Inflammatory macrophage treated with lipopolysaccharide for 1 hour (primary cell): ENCODE data around the gene TFF3.
A peak's percentile ranks its signal among the peaks of the same experiment; 100 is the strongest.

ENCODE experiments used
- DNase-seq, 2 donors: peaks; one replicate each; pipeline ENCODE4 v3.0.0-alpha.2; 2020 to 2022

TFF3 gene

DNA sequence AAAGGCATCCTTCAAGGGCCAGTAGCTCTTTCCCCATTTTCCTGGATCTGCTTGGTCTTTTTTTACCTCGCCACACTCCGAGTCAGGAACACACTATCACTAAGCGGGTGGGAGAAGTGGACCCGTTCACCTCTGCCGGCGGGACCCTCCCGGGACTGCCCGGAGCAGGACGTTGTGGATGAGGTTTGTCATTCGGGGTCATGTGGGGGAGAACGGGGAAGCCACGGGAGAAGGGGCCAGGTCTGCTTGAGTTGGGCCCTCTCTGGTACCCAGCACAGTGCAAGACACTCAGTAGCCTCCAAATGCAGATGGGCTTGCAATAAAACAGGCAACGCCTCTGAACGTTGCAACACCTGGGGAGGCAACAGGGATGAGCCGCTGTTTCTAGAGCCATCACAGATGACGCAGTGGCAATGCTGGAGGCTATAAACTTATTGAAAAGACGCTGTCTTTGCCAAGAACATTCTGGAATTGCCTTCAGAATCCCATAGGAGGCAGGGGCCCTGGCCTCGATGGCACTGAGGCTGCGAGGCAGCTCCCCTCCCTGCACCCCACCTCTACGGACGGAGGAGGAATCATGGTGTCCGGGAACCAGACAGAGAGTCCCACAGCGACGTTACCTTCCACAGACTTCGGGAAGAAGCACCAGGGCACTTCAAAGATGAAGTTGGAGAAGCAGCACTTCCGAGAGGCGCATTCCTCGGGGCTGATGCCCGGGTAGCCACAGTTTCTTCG lies 31.8 kb upstream of the TFF3 start:
- DNase-seq = no peak

DNA sequence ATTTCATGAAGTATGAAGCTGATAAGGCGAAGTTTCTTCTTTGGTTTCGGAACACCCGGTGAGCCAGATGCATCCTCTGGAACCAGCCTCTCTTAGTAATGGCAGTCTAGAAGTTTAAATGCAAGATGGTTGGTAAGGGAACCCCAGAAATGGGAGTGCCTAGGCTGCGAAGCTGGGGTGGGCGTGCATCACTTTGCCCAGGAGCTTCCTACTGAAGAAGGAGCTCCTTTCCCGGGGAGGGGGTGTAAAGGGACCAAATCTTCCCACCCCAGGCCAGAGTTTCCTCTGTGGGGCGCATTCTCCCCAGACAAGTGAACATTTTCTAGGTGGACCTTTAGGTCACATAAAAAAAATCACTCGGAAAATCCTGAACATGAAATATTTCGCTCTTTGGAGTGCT lies 31.2 kb upstream of the TFF3 start:
- DNase-seq = no peak

DNA sequence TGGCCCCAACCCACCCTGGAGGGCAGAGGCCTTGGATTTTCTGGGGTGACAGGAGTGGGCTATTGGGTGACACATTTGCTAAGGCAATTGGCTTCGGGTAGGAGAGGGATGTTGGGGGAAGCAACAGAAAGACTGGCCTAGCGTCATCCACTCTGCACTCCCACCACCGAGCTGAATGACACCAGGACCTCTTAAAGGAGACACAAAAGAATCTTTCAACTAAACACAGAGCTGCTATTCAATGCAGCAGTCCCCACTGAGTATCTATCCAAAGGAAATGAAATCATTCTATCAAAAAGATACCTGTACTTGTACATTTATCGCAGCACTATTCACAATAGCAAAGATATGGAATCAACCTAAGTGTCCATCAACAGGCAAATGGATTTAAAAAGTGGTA lies 29.4 kb upstream of the TFF3 start:
- no peak for DNase-seq

DNA sequence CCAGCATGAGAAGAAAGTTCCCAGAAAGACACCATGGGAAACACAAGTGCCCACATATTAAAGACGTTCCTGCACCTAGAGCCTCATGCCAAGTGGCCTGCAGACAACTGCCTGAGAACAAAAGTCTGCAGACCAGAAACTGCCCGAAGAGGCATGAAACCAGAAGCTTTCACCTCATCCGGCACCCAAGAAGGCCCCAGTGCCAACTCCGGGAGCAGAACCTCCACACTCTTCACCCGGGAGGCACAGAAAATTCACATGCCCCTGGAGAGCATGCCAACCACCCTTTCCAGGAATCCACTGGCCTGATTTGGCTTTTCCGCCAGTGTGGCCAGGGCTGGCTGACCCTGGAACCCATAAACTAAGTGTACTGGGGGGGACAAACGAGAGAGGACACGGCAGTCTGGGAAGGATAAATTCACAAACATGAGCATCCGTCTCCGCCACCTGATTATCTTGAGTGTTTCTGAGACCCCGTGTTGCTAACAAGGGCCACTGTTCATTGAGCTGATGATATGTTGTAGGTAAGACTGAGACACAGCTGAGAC lies 28.8 kb upstream of the TFF3 start:
- DNase-seq = no peak

DNA sequence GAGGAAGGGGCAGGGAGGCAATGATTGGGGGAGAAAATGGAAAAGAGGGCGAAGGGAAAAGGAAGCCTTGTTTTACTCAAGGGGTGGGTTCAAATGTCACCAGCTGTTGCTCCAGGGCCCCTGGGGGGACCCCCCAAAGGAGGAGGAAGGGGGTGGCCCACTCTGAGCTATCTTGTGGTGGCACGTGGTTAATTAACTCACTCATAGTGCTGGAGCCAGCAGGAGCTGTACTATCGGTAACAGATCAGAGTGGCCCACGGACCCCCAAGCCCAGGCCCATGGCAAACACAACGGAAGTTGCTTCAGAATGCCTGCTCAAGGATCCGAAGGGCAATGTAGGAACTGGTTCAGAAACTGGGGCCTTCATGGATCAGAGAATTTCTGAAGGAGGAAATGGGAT lies 28.3 kb upstream of the TFF3 start:
- DNase-seq = no peak

DNA sequence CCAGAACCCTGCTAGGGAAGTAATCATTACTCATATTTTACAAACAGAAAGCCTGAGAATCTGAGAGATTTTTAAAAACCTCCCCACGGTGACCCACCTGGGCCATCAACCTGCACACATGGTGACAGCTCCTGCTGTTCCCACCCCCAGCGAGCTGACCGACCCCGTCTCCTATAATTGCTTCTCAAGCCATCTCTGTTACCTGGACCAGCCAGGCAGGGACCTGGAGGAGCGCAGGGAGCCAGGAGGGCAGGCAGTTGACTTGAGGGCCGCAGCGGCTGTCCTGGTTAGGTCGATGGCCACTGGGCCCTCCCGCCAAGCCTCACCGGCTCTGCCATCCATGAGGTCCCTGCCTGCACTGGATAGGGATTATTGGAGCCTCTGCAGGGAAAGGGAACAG lies 27.9 kb upstream of the TFF3 start:
- no peak for DNase-seq

DNA sequence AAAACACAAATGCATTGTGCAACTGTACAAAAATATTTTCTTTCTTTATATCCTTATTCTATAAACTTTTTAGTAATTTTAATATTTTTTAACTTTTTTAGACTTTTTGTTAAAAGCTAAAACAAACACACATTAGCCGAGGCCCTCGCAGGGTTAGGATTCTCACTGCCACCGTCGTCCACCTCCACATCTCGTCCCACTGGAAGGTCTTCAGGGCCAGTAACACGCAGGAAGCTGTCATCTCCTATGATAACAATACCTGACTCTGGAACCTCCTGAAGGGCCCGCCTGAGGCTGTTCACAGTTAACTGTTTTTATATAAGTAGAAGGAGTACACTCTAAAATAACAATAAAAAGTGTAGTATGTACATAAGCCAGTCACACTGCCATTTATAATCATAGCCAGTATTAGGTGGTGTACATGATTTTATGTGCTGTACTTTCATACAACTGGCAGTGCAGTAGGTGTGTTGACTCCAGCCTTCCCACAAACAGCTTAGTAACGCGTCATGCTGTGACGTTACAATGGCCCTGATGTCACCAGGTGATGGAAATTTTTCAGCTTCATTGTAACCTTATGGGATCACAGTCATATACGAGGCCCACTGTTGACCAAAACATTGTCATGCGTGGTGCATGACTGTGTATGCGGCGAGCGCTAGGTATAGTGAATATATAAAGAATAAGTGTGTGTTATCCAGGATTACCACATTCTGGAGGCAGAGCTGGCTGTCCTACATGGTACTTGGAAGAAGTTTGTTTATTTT lies 26.8 kb upstream of the TFF3 start:
- DNase-seq = no peak

DNA sequence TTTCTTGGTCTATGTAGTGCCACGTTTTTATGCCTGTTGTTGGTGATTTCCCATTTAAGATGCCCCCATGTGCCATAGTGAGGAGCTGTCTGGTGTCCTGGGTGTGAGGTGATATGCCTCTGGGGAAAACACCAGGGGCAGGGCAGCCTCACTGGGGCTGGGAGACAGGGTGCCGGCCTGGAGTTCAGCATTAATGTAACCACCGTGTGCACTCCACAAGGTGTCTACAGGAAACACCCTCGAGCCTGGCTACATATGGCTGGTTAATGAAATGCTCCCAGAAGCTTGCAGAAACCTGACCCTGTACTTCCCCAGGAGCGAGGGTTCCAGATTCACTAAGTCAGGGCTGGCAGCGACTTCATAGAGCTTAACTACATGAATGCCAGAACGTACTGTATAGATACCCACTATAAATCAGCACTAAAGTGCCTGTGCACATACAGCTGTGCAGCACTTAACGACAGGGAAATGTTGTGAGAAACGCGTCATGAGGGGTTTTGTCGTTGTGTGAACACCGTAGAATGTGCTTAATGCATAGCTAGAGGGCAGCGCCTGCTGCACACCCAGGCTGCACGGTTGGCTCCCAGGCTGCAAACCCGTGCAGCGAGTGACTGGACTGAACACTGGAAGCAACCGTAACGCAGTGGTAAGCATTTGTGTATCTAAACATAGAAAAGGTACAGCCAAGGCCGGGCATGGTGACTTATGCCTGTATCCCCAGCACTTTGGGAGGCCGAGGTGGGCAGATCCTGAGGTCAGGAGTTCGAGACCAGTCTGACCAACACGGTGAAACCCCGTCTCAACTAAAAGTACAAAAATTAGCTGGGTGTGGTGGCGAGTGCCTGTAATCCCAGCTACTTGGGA lies 25.2 kb upstream of the TFF3 start:
- DNase-seq = no peak

DNA sequence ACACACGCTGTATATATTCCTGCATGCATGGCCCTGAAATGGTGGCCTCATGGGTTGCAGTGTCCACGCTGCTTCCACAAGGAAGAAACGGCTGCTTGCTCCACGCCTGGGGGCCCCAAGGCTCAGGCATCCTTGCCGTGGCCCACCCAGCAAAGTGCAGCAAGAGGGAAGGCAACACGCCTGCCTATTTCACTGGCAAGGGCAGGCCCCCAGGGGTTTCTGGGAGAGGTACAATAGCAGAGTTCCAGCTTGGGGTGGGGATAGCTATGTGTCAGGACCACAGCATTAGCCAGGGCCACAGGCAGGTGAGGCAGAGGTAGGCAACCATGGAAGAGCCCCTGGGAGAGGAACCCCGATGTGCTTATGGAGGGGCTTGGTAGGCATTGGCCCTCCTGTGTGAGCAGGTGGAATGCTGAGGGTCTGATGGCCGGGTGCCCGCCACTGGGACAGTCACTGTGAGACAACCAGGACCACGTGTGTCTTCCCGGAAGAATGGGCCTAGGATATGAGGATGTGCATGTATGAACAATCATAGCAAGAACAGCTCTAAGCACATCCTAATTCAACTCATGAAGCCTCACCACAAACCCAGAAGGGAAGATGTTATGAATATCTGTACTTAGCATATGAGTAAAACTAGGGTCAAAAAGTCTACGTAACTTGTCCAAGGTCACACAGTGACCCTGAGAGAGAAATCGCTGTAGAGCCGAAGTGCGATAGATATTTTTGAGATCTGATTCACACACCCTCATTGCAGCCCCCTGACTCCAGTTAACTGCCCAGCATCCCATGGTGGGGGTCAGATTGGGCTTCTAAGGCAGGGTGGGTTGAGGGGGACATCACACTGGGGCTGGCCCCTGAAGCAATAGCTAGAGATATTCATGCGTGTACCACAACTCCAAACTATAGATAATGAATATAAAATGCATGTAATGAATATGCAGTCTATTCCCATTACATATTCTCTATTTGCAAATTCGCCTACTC lies 23.8 kb upstream of the TFF3 start:
- DNase-seq = no peak

DNA sequence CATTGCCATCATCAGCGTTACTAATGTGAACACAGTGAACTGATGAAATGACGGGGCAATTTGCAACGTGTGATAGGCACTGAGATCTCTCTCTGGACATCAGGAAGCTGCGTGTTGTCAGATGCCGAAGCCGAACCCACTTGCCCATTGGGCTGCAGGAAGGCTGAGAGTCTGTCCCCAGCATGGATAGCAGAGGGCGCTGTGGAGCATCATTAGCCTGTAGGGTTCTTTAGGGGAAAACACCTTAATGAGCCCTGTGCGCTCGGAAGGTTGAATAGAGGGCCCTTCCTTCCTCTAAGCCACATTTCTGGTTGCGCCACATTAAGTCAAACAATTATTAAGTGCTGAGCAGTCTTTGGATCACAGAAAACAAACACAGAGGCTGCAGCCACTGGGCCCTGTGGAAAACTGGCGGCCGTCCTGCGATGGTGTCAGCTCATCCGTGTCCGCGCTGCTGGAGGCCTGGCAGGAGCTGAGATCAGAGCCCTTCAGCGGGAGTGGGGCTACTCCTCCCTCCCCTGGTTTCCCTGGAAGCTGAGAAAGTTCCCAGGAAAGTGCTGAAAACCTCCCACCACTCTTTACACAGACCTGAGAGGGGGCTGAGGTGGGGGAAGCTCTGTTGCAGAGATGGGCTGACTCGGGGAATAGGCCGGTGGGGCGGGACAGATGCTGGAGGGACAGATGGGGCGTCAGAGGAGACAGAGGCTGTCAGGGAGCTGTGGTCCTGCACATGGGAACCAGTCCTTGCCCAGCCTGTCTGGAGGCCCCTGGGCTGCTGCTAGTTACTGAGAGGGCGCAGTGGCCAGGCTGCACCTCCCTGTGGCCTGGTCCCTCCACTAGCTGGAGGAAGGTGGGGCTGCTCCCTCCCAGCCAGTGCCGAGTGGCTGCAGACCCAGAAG lies 22.9 kb upstream of the TFF3 start:
- DNase-seq = peak; percentile 70 to 88

DNA sequence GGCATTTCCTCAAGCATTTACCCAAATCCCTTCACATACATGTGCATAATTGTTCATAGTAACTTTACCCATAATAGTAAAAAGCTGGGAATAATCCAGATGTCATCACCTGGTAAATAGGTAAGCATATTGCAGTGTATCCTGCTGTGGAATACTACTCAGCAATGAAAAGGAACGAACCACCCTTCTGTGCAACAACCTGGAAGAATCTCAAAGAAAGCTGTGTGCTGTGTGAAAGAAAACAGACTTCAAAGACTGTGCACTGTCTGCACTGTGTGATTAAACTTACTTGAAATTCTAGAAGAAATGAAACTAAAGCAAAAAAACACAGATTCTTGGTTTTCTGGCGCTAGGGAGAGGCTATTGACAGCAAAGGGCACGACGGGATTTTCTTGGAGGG lies 22.1 kb upstream of the TFF3 start:
- no peak for DNase-seq

DNA sequence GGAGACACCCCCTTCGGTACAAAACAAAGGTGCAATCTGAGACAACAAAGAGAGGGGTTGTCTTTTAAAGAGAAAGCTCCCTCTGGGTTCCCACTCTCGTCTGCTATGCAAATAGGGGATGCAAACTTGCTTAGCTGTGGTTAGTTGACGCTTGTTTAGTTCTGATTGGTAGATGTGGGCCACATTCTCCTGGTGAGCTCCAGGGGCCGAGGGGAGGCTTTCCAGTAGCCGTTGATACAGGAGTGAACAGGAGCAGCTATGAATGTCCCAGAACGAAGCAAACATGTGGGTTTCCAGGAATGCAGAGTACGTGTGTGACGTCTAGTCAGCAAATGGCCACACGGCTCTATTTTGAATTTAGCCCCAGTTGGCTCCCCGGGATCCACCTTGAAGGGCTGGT lies 20.8 kb upstream of the TFF3 start:
- no peak for DNase-seq

DNA sequence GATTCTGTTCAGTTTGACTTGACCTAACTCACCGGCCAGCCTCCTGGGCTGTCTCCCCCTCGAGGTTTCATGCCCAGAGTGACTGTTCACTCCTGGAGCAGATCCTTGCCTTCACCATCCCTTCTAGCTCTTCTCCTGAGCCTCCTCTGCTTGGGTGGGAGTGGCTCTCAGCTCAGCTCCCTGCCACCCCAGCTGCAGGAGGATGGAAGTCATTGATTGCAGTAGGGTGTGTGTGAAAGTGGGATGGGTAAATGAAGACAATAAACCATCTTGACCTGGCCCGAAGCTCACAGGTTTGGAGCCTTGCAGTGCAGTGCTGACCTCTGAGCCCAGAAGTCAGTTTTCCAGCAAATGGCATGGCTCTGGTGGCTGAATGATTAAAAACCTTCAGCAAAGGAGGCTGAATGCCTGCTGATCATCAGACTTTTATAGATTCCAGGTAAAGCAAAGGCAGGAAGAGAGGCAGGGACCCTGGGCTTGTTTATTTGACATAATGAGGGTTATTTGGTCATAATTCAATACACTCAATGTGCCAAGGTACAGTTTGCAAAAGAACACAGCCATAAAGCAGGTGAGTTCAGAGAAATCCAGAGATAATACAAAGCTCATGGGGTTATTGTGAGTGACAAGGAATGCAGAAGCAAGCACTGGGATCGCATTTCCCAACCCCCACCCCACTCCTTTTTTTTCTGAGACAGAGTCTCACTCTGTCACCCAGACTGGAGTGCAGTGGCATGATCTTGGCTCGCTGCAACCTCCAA lies 17.5 kb upstream of the TFF3 start:
- DNase-seq = no peak

DNA sequence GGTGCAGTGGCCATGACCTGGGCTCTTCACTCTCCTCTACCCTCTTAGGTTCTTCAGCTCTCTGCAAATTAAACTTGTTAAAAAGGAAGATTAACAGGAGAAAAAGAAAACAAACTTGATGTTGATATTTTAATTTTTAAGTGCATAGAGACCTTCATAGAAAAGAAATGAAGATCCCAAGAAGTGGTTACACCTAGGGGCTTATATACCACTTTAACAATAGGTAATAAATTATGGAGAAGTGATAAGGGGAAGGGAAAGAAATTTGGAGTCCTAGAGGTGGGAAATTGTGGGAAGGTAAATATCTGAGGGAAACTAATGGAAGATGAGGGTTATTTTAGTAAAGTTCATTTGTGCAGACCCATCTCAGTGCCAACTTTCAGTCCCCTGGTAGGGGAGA lies 16.5 kb upstream of the TFF3 start:
- DNase-seq = no peak

DNA sequence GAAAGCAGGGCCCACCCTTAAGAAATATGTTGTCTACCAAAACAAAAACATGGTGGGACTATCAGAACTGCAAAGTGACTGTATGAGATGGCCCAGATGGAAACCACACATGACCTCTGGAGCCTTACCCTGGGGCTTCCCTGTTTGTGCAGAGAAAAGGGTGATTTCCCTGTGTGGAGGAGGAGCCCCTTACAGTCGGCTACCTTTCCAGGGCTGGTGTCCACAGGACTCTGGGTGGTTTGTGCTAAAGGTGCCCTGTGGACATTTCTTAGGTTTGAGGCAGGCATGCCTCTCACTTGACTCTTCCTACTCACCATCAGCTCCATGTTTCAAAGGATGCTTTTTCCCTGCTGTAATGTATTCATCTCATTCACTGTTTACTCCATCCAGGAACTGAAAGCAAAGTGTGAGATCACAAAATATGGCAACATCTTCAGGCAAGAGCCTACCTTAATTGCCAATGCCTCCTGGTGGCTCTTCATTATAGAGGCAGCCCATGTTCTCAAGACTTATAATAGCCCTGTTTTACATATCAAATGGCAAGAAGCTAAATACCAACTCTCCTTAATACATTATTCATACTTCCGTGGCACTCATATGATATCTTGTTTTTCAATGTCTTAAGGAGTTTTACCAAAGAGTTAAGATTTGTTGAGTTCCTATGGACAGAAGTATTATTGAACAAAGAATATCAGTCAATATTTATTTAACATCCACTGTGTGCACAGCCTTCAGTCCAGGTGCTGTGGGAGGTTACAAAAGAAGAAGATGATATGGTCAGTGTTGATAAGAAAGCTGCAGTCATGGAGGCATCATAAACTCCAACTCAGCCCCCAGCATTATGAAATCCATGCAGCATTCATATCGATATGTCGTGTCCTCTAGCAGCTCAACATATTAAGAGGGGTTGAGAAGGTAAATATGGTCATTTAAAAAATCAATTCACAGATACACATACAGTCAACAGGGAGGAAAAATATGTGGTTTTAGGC lies 15.5 kb upstream of the TFF3 start:
- DNase-seq = peak in 1 of 2 donors; percentile 10

DNA sequence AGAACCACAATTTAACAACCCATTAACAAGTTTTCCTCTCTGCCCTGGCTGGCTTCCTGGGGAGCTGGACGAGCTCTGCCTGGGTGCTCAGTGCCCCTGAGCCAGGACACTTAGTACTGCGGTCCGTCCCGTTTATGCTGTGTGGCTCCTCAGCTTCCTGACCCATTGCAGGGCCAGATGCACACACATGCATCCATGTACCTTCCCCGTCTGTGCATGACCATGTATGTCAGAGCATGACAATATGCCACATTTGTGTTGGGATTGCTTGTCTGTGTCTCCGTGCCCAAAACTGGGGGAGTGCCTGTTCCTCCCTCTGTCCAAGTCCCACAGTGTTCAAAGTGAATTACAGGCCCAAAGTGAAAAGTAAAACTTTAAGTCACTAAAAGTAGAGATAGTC lies 9.7 kb upstream of the TFF3 start:
- DNase-seq = no peak

DNA sequence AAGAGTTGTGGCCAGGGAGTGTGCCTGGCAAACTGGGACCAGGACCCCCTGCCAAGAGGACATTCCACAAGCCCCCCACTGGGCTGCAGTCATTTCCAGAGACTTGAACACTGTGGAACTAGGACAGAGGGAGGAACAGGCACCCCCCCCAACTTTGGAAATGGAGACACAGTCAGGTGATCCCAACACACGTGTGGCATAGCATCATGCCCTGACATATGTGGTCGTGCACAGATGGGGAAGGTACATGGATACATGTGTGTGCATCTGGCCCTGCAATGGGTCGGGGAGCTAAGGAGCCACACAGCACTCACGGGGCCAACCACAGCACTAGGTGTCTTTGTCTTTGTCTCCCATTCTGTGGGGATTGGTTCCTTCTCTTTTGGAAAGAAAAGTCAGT lies 6.6 kb upstream of the TFF3 start:
- DNase-seq = no peak

DNA sequence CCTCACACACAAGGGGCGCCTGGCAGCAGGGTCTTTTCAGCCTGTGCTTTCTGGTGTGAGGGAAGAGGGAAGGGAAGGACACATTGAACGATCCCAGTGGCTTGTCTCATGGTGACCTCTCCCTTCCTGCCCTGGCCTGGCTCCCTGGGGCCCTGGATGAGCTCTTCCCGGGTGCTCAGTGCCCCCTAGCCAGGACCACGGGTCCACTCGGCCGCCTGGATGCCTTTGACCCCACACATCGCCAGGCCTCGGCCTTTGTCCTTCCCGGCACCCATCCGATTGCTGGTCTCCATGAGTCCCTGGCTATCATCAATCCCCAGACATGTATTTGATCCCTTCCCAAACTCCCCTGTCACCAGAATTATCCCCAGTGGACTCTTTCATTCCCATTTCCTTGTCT lies 6.0 kb upstream of the TFF3 start:
- DNase-seq = no peak

DNA sequence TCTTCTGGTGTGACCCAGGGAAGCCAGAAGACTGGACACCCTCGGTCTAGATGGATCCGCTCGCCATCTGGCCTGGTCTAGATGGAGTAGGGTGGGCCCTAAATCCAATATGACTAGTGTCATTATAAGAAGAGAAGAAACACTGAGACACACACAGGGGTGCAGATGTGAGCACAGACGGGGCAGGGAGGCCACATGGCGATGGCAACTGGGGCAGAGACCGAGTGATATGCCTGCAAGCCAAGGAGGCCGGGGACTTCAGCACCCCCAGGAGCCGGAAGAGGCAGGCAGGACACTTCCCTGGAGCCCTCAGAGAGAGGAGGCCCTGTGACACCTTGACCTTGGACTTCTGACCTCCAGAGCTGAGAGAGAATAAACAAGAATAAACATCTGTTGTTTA lies 5.6 kb upstream of the TFF3 start:
- DNase-seq = no peak
